SJSA1 (cell line): ENCODE data around the gene SLC47A2. TPM values are rescaled to one million over a fixed set of nuclear protein-coding genes. Genes with fewer than 3 reads are reported as not detected.
"Not testable (repeated sequence)": the region's sequence is repeated elsewhere in the genome, so short reads cannot be mapped to it uniquely, and the experiment has no call there.

Source experiments
- DNase-seq, 2 experiments: peaks; one replicate each; pipeline ENCODE4 v3.0.0-alpha.2; 2015 to 2020; ENCODE audit warnings: low spot score in 2 of 2, low read depth in 1 of 2
- H3K27ac ChIP-seq: fragments of 250-450 bp; sonication (Bioruptor Pico); 2 replicates; pipeline ENCODE4 v1.5.1; 2020; ENCODE audit warnings: mild to moderate bottlenecking, moderate library complexity
- H3K27me3 ChIP-seq: fragments of 250-450 bp; sonication (Bioruptor Pico); replicated peaks from 2 replicates; pipeline ENCODE4 v1.5.1; 2020; ENCODE audit warnings: mild to moderate bottlenecking, moderate library complexity
- H3K36me3 ChIP-seq: fragments of 250-450 bp; sonication (Bioruptor Pico); 2 replicates; pipeline ENCODE4 v1.5.1; 2020; ENCODE audit warnings: mild to moderate bottlenecking
- H3K4me1 ChIP-seq: fragments of 250-450 bp; sonication (Bioruptor Pico); replicated peaks from 2 replicates; pipeline ENCODE4 v1.6.1; 2021; ENCODE audit warnings: mild to moderate bottlenecking
- H3K4me3 ChIP-seq: fragments of 250-450 bp; sonication (Bioruptor Pico); 2 replicates; pipeline ENCODE4 v1.5.1; 2020; ENCODE audit warnings: mild to moderate bottlenecking
- H3K9me3 ChIP-seq: fragments of 250-450 bp; sonication (Bioruptor Pico); replicated peaks from 2 replicates; pipeline ENCODE4 v1.5.1; 2020; ENCODE audit warnings: mild to moderate bottlenecking
- total RNA-seq: library from RNA; depleted of rRNA; stranded (reverse); fragments of >200 nt; shearing (Covaris generic); gene quantifications from 2 replicates; pipeline ENCODE4 v1.2.3, GENCODE V29; 2014; rRNA removed

SLC47A2 gene
- total RNA-seq = not detected in 2 replicates

DNA sequence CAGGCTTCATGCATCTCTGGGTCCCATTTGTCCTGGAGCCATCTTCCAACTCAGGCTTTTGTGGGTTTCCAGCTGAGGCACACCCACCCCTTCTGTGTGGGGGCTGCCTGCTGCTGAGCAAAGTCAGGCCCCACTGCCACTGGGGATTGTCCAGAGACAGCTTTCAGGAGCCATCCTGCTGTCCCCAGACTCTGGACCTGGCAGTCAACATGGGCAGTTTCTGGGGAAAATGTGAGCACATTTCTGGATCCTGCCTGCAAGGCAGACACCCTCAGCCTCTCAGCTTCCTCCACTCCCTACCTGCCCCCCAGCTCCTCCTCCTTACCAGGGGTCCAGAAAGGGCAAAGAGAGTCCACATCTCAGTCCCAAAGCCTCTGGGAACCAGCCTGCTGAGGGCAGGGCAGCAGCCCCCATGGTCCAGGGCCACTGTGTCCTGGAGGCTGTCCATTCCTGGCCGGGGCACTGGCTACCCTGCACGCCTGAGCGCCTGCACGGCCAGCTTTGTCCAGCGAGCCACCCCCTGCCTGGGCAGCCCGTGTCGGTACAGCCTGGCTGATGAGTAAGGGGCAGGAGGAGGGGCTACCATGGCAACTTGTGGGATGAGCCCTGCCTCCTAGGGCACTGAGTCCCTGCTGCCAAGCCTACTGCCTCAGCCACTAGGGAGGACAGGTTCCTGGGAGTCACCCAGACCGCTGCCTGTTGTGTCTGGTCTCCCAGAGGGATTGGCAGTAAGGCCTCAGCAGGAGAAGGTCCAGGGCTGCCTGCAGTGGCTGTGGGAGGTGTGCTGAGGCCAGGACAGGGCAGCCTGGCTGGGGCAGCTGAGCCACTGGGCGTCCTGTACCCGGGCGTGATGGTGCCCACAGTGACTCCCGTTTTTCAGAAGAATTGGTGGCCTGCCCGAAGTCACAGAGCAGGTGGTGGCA lies at the start of gene SLC47A2:
Gene SLC47A2, minus strand, starts transcription at position 477 of the 923 bp plus-strand sequence. Its CDS starts 29 bp downstream, at position 448.
- Histone ChIP-seq H3K27ac (no peak within 1 kb of the TSS), H3K36me3 (no peaks in the 10 kb centered on the region), H3K27me3 (no peaks in the 10 kb centered on the region), H3K4me3 (no peak within 1 kb of the TSS), H3K9me3 (no peaks in the 10 kb centered on the region), H3K4me1 (no peaks in the 10 kb centered on the region)
- DNase-seq = no peak

- DNase-seq = peak in 1 of 2 experiments; percentile 18
- Histone ChIP-seq H3K27me3 (no peaks in the 10 kb centered on the region), H3K36me3 (no peaks in the 10 kb centered on the region), H3K9me3 (no peaks in the 10 kb centered on the region), H3K27ac (no peak overlapping the region), H3K4me1 (no peaks in the 10 kb centered on the region), H3K4me3 (no peak overlapping the region)
Measured at GRCh38 chr17:19766016-19766415, 49.6 kb upstream of the SLC47A2 start.

DNA sequence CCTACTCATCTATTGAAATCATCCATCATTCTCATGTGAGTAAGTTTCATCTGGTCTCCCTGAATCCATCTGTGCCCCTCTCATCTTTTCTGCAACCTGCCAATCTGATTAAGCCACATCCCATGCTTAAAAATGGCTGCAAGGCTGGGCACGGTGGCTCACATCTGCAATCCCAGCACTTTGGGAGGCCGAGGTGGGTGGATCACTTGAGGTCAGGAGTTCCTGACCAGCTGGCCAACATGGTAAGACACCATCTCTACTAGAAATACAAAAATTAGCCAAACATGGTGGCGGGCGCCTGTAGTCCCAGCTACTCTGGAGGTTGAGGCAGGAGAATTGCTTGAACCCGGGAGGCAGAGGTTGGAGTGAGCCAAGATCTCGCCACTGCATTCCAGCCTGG lies 47.6 kb upstream of the SLC47A2 start:
- H3K4me3 ChIP-seq, H3K36me3 ChIP-seq, H3K4me1 ChIP-seq, H3K9me3 ChIP-seq, DNase-seq, H3K27ac ChIP-seq, H3K27me3 ChIP-seq: not testable (repeated sequence)

GRCh38 chr17:19763416-19763815 lies 47.0 kb upstream of the SLC47A2 start:
- Histone ChIP-seq H3K4me3 (no peak overlapping the region), H3K27ac (no peak overlapping the region), H3K9me3 (no peaks in the 10 kb centered on the region), H3K4me1 (no peaks in the 10 kb centered on the region), H3K36me3 (no peaks in the 10 kb centered on the region), H3K27me3 (no peaks in the 10 kb centered on the region)
- DNase-seq = no peak

GRCh38 chr17:19762515-19762961 lies 46.2 kb upstream of the SLC47A2 start:
- Histone ChIP-seq H3K4me1 (no peaks in the 10 kb centered on the region), H3K9me3 (no peaks in the 10 kb centered on the region), H3K27me3 (no peaks in the 10 kb centered on the region), H3K4me3 (no peak overlapping the region), H3K36me3 (no peaks in the 10 kb centered on the region), H3K27ac (no peak overlapping the region)
- DNase-seq = no peak

- no peak overlapping the region for H3K27ac ChIP-seq
- H3K4me1 ChIP-seq = no peaks in the 10 kb centered on the region
- H3K27me3 ChIP-seq = no peaks in the 10 kb centered on the region
- H3K36me3 ChIP-seq = no peaks in the 10 kb centered on the region
- DNase-seq = no peak
- H3K9me3 ChIP-seq = no peaks in the 10 kb centered on the region
- H3K4me3 ChIP-seq = no peak overlapping the region
Measured at GRCh38 chr17:19760746-19761145, 44.4 kb upstream of the SLC47A2 start.

DNA sequence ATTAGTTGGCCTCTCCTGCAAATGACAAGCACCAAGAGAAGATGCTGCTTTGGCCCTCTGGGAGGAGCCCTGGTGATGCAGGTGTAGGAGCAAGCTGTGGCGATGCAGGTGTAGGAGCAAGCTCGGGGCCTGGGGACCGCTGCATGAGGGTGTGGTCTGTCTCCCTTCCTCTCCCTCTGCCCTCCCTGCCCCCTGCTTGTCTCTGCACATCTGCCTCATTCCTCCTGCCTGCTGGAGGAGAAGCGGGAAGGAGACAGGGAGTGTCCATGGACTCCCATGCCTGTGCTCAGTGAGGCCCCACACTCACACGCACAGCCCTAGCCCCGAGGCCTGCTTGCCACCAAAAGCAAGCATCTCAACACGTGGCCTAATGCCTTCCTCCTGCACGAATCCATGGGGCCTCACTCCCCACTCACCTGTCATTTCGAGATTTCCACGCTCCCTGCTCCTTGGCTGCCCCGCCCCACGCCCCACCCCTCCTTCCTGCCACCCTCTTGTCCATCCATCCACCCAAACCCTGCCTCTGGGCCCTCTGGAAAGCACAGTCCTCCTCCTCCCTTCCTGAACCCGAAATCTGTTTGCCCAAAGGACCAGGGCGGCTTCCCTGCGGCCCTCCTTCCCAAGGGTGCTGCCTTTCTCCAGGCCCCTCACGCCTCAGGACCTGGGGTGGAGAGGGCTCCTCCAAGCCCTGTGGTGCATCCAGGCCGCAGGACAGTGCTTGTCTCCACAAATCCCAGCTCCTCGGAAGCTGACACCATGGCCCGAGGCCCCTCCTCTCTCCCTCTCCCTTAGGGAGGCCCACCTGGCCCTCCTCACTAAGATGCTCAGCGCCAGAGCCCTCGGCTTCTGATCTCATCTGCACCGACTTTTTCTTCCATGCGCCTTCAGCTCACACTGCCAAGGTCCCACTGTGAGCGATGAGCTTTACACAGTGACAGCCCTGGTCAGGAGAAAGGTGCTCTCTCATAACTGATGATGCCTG lies 43.5 kb upstream of the SLC47A2 start:
- H3K27ac ChIP-seq = no peak overlapping the region
- no peaks in the 10 kb centered on the region for H3K9me3 ChIP-seq
- no peaks in the 10 kb centered on the region for H3K27me3 ChIP-seq
- no peaks in the 10 kb centered on the region for H3K36me3 ChIP-seq
- no peak overlapping the region for H3K4me3 ChIP-seq
- H3K4me1 ChIP-seq = no peaks in the 10 kb centered on the region
- no peak for DNase-seq

- H3K4me3 ChIP-seq = no peak overlapping the region
- no peak for DNase-seq
- no peaks in the 10 kb centered on the region for H3K9me3 ChIP-seq
Measured at GRCh38 chr17:19757536-19758180, 41.3 kb upstream of the SLC47A2 start.

GRCh38 chr17:19756546-19756945 lies 40.2 kb upstream of the SLC47A2 start:
- Histone ChIP-seq H3K4me1 (peaks cover 17% of the 10 kb centered on the region), H3K36me3 (no peaks in the 10 kb centered on the region)

More at GRCh38 chr17:19757536-19758180, 41.3 kb upstream of the SLC47A2 start:
- H3K36me3 ChIP-seq = no peaks in the 10 kb centered on the region
- H3K27me3 ChIP-seq = no peaks in the 10 kb centered on the region
- peaks cover 12% of the 10 kb centered on the region for H3K4me1 ChIP-seq
- no peak overlapping the region for H3K27ac ChIP-seq

DNA sequence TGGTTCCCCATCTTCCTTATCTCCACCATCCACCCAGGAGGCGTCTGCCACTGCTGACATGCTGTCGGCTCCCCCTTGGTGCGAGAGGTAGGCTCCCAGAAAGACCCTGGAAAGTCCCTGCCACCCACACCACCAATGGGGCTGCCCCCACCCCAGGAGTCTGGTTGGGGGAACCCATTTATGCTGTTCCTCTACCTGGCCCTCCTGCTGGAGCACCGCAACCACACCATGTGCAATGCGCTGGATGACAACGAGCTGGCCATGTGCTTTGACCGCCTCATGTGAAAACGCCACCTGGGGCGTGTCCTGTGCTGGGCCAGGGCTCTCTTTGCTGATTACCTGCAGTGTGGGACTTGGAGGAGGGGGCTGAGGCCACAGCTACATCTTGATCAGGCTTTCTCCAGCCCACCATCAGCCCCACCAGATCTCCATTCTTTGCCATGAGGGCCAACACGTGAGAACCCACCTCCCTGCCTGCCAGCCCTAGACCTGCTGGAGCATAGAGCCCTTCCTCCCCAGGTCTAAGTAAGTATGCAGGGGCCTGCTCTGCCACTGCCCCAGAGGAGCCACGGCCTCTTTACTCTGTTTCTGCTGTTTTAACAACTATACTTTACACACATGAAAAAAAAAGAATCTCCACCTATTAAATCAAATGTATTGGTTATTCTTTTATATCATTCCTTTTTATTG lies 39.6 kb upstream of the SLC47A2 start:
- no peak for DNase-seq
- no peaks in the 10 kb centered on the region for H3K36me3 ChIP-seq
- no peak overlapping the region for H3K4me3 ChIP-seq
- H3K4me1 ChIP-seq = peaks cover 17% of the 10 kb centered on the region
- no peaks in the 10 kb centered on the region for H3K9me3 ChIP-seq
- H3K27me3 ChIP-seq = no peaks in the 10 kb centered on the region
- H3K27ac ChIP-seq = no peak overlapping the region

More at GRCh38 chr17:19756546-19756945, 40.2 kb upstream of the SLC47A2 start:
- Histone ChIP-seq H3K9me3 (no peaks in the 10 kb centered on the region), H3K27ac (no peak overlapping the region), H3K27me3 (no peaks in the 10 kb centered on the region), H3K4me3 (no peak overlapping the region)
- DNase-seq = no peak

- no peak overlapping the region for H3K27ac ChIP-seq
- no peaks in the 10 kb centered on the region for H3K9me3 ChIP-seq
- DNase-seq = no peak
- no peak overlapping the region for H3K4me3 ChIP-seq
- peaks cover 17% of the 10 kb centered on the region for H3K4me1 ChIP-seq
- H3K36me3 ChIP-seq = no peaks in the 10 kb centered on the region
- no peaks in the 10 kb centered on the region for H3K27me3 ChIP-seq
Measured at GRCh38 chr17:19755392-19755791, 39.0 kb upstream of the SLC47A2 start.

- peaks cover 17% of the 10 kb centered on the region for H3K4me1 ChIP-seq
- peak in 1 of 2 experiments; percentile 12 for DNase-seq
- no peaks in the 10 kb centered on the region for H3K36me3 ChIP-seq
- H3K9me3 ChIP-seq = no peaks in the 10 kb centered on the region
- no peak overlapping the region for H3K4me3 ChIP-seq
- H3K27me3 ChIP-seq = no peaks in the 10 kb centered on the region
- H3K27ac ChIP-seq = no peak overlapping the region; the same call in 1 of the 2 replicates
Measured at GRCh38 chr17:19753661-19754463, 37.5 kb upstream of the SLC47A2 start.
